Stimulated activated CD8-positive, alpha-beta memory T cell treated with anti-CD3 and anti-CD28 coated beads, Interleukin-12 subunit alpha, Interleukin-12 subunit beta, amount 100 ng/mL, for 24 hours (primary cell): ENCODE measurements around the gene INCENP.

Experiments
- DNase-seq: peaks from one replicate; pipeline ENCODE4 v3.0.0-alpha.2; 2020; ENCODE audit errors: extremely low read depth

The INCENP gene

DNA sequence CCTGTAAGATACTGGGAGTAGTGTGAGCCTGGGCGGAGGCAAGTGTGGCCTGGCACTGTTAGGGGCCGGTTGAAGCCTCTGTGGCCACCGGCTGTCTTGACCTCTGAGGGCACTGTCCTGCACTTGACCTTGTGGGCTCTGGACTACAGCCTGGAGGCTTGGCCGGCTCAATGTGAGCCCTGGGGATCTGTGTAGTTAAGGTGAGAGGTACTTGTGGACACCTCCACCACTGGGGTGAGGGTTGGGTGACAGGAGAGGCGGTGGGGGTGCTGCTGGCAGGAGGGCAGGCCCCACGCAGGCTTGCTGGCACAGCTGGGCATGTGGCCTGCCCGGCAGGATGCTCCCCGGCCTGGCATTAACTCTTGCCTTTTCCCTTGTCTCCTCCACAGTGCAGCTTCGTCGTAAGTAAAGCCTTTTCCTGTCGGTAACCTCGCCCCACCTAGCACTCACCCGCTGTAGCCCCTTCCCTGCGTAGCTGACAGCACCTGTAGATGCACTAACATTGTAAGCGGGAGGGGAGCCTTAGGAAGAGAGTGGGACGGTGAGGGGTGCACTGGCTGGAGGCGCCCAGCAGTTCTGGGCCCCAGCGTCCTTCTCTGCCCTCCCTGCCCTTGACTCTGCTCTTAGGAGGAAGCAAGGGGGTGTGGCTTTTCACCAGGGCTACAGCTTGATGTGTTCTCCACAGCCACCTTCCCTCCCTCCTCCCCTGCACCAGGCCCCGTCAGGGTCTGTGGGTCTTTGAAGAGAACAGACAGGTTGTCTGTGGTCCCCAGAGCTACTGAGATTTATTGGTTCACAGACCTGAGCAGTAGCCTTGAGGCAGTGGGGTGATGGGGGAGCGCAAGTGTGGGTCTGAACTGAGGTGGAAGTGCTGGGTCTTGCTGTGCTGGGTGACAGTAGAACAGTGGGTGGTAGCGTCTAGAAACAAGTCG is 17.6 kb downstream of the INCENP start:
- no peak for DNase-seq

DNA sequence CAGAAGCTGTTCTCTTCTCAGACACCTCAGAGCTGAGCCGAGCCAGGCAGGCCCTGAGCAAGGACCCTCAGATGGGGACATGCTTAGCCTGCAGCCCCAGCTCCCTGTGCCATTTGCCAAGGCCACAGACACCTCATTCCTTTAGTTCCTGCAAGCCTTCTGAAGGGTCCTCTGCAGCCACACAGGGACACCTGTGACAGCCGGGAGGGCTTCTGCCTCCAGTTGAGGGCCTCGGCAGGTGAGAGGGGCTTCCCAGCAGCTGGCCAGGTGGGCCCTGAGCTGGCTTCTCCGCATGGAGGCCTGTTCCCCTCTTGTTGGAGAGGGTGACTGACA is 18.2 kb downstream of the INCENP start:
- no peak for DNase-seq

DNA sequence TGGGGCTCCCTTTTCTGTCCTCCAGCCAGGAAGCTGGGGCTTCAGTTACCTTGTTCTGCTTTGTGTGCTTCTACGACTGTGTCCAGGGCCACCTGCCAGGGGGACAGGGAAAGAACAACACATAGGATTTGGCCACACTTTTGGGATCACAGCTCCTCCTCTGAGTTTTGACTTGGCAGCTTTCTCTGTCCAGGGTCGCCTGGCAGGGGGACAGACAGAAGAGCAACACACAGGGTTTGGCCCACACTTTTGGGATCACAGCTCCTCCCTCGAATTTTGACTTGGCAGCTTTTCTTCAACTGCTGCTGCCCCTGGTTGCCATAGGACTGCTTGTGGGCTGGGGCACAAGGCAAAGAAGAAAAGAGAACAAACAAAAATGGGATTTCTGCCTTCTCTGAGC is 19.1 kb downstream of the INCENP start:
- no peak for DNase-seq

DNA sequence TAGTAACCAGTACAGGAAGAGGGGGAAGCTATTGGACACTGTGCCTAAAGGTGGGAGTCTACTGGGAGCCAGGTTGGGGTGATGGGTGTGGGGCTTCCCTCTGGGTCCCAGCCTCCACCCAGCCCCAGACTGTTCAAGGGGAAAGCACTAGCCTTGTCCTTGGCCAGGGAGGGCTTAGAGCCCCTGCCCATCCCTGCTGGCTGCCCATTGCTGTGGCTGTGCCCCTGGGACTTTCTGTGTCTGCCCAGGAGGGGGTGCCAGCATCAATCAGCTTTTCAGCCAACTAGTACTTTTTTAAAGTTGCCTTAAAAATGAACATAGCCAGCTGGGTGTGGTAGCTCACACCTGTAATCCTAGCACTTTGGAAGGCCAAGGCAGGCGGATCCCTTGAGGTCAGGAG is 19.9 kb downstream of the INCENP start:
- no peak for DNase-seq

DNA sequence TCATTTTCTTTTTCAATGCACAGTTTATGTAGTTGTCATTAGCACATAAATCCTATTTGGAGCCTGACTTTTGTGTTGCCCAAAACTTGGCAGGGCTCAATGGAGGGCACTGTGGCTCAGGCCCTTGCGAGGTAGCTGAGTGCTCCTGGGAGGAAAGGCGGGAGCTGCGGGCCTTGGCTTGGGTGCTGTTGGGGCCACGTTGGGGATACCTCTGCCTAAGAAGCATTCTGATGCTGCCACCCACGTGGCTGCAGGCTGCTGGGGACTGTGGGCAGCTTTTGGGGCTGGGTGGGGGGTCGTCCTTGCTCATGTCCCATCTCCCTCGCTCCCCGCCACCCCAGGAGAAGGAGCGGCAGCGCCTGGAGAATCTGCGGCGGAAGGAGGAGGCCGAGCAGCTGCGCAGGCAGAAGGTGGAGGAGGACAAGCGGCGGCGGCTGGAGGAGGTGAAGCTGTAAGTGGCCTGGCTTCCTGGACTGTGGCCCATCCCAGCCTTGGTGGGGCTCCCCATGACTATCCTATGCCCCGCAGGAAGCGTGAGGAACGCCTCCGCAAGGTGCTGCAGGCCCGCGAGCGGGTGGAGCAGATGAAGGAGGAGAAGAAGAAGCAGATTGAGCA is 20.9 kb downstream of the INCENP start:
- DNase-seq: no peak

DNA sequence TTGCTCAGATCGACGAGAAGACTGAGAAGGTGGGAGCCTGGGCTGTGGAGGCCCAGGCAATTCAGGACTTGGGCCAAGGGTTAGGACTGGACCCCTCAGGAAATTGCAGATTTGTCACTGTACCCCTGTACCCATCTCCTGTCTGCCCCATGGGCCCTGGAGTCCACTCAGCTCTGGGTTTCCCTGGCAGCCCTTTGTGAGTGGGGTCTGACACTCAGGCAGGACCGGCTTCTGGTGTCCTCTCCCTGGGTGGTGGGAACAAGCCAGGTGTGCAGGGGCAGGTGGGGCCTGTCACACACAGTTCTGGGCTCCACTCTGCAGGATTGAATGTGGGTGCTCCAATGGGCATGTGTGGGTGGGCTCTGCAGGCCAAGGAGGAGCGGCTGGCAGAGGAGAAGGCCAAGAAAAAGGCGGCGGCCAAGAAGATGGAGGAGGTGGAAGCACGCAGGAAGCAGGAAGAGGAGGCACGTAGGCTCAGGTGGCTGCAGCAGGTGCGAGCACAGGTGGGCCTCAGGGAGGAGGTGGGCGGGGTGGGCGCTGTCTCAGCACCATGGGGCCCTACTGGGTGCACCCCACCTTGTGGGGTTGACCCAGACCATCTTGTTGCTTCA is 21.6 kb downstream of the INCENP start:
- no peak for DNase-seq

DNA sequence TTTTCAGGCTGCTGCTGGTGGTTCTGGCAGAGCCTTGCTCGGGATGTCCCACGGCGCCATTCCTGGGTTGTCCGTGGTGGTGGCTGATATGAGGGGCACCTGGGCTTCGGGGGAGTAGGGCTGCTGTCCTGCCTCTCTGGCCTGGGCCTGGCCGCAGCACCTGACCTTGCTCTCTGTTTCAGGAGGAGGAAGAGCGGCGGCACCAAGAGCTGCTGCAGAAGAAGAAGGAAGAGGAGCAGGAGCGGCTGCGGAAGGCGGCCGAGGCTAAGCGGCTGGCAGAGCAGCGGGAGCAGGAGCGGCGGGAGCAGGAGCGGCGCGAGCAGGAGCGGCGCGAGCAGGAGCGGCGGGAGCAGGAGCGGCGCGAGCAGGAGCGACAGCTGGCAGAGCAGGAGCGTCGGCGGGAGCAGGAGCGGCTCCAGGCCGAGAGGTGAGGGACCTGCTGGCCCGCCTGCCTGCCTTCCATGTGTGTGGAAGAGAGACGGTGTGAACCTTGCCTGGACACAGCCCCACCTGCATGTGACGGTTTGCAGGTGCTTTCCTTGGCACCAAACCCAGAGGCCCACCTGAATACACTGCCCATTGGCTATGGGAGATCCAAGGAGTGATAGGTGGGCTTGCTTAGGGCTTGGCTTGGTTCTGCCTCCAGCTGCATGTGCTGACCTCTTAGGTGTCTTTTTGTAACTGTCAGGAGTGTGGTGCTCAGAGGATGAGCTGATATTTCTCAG is 22.8 kb downstream of the INCENP start:
- no peak for DNase-seq

DNA sequence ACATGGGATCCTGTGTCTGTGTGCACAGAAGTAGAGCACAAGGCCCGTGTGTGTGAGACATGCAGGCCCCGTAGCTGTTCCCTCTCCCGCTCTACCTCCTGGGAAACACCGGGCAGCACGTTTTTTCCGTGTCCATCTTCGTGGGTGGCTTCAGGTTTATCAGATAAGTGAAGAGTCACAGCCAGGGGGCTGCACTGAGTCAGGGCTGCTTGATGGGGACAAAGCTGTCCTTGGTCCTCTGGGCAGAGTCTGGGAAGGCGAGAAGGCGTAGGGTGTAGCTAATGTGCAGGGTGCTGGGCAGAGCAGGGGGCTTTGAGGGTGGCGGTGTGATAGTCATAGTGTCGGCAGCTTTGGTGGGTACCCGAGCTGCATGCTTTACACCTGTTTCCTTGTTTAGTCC is 23.7 kb downstream of the INCENP start:
- DNase-seq: no peak

DNA sequence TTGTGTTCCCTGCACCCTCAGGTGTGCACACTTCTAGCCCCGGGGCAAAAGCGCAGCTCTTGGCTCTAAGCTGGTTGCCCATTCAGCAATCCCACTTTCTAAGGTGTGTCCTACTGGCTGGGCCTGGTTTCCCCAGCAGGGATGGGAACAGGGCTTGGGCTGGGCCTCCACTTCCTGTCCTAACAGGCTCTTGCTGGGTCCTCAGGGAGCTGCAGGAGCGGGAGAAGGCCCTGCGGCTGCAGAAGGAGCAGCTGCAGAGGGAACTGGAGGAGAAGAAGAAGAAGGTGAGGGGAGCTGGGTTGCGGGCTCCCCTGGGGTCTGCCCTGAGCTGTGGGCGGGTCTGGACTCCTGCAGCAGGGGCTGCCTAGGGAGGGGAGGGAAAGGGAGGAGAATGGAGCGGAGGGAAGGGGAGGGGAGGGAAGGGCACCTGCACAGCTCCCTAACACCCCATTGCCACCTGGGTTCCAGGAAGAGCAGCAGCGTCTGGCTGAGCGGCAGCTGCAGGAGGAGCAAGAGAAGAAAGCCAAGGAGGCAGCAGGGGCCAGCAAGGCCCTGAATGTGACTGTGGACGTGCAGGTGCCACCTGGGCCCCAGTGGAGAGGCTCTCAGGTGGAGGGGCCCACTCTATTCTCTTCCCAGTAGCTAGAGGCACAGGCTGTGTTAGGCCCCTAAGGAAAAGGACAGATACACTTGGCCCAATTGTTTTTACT is 24.6 kb downstream of the INCENP start:
- DNase-seq: no peak

DNA sequence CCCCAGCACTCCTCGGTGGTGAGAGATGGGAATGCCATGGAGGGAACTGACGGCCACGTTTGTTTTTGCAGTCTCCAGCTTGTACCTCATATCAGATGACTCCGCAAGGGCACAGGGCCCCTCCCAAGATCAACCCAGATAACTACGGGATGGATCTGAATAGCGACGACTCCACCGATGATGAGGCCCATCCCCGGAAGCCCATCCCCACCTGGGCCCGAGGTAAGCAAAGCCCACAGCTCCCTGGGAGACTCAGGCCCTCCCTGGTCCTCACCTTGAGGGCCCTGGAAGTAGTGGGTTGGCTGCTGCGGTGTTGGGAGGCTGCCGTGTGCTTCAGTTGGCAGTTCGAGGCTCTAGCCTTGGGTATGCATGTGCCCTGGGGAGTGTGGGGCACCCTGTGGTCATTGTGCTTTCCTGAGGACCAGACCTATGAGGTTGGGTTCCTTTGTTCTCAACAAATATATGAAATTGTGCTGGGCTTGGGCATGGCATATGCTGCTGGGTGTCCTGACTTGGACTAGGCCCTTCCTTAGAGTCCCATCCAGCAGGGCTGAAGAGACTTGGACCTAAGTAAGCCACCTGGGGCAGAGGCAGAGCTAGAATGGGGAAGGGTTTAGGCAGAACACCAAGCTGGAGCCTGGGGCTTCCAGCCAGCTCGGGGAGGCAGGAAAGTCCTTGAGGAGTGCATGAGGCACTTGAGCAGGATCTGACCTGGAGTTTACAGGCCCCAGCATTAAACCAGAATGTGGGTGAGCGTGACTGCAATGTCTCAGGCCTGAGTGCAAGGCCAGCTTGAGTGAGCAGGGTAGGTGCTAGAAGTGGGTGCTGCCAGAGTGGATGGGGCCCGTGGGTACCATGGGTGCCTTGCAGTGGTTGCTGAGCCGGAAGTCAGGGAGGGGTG is 26.4 kb downstream of the INCENP start:
- DNase-seq: no peak

DNA sequence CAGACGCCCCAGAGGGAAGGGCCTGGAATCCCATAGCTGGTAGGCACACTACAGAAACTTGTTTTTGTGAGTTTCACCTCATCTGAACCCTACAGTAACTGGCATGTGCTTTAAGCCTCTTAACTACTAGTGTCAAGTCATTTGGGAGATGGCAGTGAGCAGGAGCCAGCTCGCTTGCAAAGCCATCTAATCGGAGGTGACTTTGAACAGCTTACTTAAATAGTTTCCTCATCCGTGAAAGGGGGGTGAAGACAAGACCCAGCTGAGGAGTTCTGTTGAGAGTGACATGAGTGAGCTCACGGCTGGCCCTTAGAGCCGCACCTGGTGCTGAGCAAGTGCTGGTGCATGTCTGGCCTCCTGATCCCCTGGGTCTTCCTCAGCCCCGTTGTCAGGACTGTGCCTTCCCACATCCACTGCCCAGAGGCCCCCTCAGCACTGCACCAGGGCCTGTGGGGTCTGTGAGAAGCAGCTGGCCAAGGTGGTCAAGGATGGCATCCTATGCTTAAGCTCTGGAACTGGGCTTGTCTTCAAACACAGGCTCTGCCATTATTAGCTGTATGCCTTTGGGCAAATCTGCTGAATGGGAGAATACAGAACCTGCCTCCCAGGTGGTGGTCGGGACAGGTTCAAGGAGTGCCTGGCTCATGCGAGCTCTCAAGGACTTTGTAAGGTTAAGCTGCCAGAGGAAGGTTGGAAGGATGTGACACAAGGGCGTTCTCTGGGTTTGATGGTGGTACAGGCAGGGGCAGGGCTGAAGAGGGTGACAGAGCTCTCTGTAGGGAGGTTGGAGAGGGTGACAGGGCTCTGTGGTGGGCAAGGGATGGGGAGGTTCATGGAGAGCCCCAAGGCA is 27.3 kb downstream of the INCENP start:
- no peak for DNase-seq

DNA sequence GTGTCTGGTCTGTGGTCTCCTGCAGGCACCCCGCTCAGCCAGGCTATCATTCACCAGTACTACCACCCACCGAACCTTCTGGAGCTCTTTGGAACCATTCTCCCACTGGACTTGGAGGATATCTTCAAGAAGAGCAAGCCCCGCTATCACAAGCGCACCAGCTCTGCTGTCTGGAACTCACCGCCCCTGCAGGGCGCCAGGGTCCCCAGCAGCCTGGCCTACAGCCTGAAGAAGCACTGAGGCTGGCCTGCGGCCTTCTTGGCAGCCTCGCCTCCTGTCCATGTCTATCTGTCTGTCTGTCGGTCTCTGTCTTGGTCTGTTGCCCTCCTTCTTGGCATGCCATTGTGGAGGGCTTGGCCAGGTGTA is 27.9 kb downstream of the INCENP start:
- no peak for DNase-seq

DNA sequence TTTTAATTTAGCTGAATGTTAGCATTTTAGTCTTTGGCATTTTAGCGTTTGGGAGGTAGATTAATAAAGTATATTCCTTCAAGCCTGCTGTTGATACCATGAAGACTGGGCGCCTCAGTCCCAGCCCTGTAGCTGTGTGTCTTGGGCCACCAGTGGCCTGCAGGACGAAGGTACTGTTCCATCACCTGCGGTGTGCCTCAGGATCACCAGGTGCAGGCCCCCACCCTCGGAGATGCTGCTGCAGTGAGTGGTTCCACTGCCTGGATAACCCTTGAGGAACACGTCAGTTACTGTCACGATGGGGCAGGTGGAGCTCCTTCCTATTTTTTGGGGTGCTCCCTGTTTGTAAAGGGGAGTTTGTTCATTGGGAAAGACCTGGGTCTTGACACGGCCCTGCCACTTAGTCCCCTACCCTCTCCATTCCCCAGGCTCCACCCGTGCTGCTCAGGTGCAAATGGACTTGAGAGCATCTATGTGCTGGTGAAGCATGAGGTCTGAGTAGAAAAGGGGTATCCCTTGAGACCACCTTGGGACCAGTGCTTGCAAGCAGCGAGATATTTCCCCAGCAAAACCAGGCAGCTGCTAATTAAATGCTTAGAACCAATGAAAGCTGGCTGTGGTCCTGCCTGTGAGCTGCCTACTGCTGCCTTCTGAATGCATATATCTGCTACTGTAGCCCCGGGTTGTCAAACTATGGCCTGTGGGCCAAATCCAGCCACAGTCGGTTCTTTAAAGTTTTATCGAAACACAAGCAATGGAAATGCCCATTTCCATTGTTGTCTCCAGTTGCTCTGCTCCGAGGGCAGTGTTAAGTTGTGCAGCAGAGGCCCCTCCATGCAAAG is 28.7 kb downstream of the INCENP start:
- DNase-seq: no peak

DNA sequence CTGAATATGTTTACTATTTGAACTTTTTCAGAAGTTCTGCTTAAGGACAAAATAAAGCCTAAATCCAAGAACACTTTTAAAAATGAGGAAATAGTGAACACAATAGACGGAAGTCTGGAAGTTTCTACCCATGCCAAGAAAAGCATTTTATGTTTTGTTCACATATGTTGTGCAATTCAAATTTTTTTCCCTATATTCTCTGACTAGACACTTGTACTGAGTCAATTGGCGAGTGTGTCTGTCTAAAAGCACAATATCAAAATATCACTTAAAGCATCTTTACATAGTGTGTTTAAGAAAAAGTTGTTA is 29.2 kb downstream of the INCENP start:
- no peak for DNase-seq

DNA sequence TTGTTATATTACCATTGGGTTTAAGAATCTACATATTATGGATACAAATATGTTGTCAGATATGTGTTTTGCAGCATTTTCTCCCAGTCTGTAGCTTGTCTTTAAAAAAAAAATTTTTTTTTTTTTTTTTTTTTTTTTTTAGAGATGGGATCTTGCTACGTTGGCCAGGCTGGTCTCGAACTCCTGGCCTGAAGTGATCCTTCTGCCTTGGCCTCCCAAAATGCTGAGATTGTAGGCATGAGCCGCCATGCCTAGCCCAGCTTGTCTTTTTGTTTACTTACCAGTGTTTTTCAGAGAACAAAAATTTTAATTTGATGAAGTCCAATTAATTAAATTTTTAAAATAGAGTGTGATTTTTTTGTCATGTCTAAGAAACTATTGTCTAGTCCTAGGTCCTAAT is 29.8 kb downstream of the INCENP start:
- no peak for DNase-seq

DNA sequence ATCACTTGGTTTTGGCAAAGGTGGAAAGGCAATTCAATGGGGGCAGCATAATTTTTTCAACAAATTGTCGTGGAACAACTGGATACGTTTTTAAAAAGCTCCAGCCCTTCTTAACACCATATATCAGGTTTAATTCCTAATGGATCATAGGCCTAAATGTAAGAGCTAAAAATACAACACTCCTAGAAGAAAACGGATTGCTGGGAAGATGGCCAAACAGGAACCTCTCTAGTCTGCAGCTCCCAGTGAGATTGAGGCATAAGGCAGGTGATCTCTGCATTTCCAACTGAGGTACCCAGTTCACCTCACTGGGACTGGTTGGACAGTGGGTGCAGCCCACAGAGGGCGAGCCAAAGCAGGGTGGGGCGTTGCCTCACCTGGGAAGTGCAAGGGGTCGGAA is 33.8 kb downstream of the INCENP start:
- DNase-seq: no peak

DNA sequence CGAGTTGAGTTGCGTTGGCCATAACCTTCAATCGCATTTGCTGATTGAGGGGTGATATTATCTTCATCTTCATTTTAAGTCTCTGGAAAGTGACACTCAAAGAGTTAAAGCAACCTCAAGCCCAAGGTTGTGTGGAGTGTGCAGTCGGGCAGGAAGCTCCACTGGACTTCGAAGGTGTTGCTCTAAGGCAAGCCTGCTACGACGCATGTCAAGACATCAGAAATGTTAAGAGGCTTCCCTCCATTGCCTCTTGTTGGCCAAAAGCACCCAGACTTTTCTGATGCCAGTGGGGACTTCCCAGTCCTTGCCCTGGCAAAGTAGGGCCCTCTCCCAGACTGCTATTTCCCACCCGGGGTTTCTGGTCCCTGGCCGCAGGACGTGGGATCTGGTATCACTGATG is 42.6 kb downstream of the INCENP start:
- DNase-seq: no peak

DNA sequence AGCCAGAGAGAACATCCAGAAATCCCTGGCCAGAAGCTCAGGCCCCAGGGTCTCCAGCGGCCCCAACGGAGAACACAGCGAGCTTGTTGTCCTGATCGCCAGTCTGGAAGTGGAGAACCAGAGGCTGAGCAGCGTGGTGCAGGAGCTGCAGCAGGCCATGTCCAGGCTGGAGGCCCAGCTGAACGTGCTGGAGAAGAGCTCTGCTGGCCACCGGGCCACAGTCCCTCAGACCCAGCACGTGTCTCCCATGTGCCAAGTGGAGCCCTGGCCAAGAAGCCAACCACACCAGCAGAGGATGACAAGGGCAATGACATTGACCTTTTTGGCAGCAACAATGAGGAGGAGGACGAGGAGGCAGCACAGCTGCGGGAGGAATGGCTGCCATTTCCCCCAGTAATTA is 45.6 kb downstream of the INCENP start:
- DNase-seq: no peak

DNA sequence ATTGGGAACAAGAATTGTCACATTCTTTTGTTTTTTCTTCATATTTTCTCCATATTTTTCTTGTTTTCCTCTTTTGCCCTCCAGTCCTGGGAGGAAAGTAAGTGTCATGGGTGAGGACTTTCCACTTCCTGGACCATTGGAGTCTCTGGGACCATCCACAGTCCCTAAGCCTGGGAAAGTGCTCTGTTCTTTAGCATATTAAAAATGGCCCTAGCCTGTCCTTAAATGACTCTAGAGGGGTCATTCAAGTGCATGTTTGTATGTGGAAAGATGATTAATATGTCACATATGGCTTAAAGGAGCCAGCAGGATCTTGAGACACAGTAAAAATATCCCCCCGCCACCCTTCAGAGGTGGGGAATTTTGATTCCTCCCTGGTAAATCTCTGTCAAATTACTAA is 46.1 kb downstream of the INCENP start:
- DNase-seq: no peak
